Liver (tissue), 3 donors: Measurements from ENCODE around the gene FICD.

ENCODE experiments used
- FOXA1 ChIP-seq: IDR thresholded peaks from 2 replicates; pipeline ENCODE4 v1.6.1; 2016; ENCODE audit warnings: antibody characterized with exemption
- GABPA ChIP-seq, 2 donors: IDR thresholded peaks in 1 of 2; conservative IDR thresholded peaks in 1 of 2; 2 replicates each; pipeline ENCODE4 v1.6.1; 2016; ENCODE audit warnings: antibody characterized with exemption in 2 of 2, mild to moderate bottlenecking in 1 of 2, moderate library complexity in 1 of 2
- JUND ChIP-seq, 2 donors: IDR thresholded peaks; 2 replicates each; pipeline ENCODE4 v1.6.1; 2016; ENCODE audit warnings: antibody characterized with exemption in 2 of 2
- RAD21 ChIP-seq, 2 donors: IDR thresholded peaks; 2 replicates each; pipeline ENCODE4 v1.6.1; 2016; ENCODE audit warnings: antibody characterized with exemption in 2 of 2, mild to moderate bottlenecking in 2 of 2
- RXRA ChIP-seq, 2 donors: IDR thresholded peaks; 2 replicates each; pipeline ENCODE4 v1.6.1; 2017 to 2018; ENCODE audit warnings: antibody characterized with exemption in 2 of 2, mild to moderate bottlenecking in 1 of 2
- SP1 ChIP-seq: IDR thresholded peaks from 2 replicates; pipeline ENCODE4 v1.6.1; 2018; ENCODE audit warnings: antibody characterized with exemption, mild to moderate bottlenecking
- TAF1 ChIP-seq: conservative IDR thresholded peaks from 2 replicates; pipeline ENCODE4 v1.6.1; 2016; ENCODE audit warnings: antibody characterized with exemption, mild to moderate bottlenecking
- YY1 ChIP-seq: IDR thresholded peaks from 2 replicates; pipeline ENCODE4 v1.6.1; 2016; ENCODE audit warnings: antibody characterized with exemption, mild to moderate bottlenecking
- TF ChIP-seq, protein P1 (sequence below): fragments of 150-350 bp; IDR thresholded peaks from 2 replicates; pipeline ENCODE4 v1.5.1; 2017; ENCODE audit warnings: improper control_type of control experiment, low read depth, low read length; ENCODE audit not compliant: missing input control
- TF ChIP-seq, protein P2 (sequence below): IDR thresholded peaks from 2 replicates; pipeline ENCODE4 v1.6.1; 2016; ENCODE audit warnings: antibody characterized with exemption, mild to moderate bottlenecking
- TF ChIP-seq, protein P3 (sequence below): IDR thresholded peaks from 2 replicates; pipeline ENCODE4 v1.6.1; 2016; ENCODE audit warnings: antibody characterized with exemption
- TF ChIP-seq, protein P4 (sequence below): IDR thresholded peaks from 2 replicates; pipeline ENCODE4 v1.6.1; 2016; ENCODE audit warnings: antibody characterized with exemption
- TF ChIP-seq, protein P5 (sequence below): IDR thresholded peaks from 2 replicates; pipeline ENCODE4 v1.6.1; 2016; ENCODE audit warnings: antibody characterized with exemption
- donor health status: healthy.
- donor health status: healthy.

DNA sequence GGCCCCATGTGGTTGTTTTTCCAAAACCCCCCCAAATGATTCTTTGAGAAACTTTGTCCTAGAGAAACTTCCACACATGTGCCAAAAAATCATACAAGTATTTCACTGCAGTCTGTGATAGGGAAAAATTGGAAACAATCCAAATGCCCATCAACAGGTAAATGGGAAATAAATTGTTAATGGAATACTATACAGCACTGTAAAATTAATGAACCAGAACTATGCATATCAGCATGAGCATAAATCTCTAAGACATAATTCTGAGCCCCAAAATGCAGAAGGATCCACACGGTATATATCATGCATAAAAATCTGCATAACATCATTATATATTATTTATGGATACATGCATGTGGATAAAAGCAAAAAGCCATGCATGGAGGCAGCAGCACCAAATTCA, 5.3 kb upstream of the FICD start:
- TF ChIP-seq, protein P1, sequence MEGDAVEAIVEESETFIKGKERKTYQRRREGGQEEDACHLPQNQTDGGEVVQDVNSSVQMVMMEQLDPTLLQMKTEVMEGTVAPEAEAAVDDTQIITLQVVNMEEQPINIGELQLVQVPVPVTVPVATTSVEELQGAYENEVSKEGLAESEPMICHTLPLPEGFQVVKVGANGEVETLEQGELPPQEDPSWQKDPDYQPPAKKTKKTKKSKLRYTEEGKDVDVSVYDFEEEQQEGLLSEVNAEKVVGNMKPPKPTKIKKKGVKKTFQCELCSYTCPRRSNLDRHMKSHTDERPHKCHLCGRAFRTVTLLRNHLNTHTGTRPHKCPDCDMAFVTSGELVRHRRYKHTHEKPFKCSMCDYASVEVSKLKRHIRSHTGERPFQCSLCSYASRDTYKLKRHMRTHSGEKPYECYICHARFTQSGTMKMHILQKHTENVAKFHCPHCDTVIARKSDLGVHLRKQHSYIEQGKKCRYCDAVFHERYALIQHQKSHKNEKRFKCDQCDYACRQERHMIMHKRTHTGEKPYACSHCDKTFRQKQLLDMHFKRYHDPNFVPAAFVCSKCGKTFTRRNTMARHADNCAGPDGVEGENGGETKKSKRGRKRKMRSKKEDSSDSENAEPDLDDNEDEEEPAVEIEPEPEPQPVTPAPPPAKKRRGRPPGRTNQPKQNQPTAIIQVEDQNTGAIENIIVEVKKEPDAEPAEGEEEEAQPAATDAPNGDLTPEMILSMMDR = no peak
- TF ChIP-seq RAD21 (IDR thresholded peaks at IDR 0.05) (no peak), JUND (IDR thresholded peaks at IDR 0.05) (no peak), TAF1 (no peak), GABPA (IDR thresholded peaks at IDR 0.05 in 1 of 2, conservative IDR thresholded peaks at IDR 0.05 in 1 of 2) (no peak), YY1 (no peak), SP1 (no peak), FOXA1 (no peak), RXRA (IDR thresholded peaks at IDR 0.05) (no peak)
- TF ChIP-seq, protein P2, sequence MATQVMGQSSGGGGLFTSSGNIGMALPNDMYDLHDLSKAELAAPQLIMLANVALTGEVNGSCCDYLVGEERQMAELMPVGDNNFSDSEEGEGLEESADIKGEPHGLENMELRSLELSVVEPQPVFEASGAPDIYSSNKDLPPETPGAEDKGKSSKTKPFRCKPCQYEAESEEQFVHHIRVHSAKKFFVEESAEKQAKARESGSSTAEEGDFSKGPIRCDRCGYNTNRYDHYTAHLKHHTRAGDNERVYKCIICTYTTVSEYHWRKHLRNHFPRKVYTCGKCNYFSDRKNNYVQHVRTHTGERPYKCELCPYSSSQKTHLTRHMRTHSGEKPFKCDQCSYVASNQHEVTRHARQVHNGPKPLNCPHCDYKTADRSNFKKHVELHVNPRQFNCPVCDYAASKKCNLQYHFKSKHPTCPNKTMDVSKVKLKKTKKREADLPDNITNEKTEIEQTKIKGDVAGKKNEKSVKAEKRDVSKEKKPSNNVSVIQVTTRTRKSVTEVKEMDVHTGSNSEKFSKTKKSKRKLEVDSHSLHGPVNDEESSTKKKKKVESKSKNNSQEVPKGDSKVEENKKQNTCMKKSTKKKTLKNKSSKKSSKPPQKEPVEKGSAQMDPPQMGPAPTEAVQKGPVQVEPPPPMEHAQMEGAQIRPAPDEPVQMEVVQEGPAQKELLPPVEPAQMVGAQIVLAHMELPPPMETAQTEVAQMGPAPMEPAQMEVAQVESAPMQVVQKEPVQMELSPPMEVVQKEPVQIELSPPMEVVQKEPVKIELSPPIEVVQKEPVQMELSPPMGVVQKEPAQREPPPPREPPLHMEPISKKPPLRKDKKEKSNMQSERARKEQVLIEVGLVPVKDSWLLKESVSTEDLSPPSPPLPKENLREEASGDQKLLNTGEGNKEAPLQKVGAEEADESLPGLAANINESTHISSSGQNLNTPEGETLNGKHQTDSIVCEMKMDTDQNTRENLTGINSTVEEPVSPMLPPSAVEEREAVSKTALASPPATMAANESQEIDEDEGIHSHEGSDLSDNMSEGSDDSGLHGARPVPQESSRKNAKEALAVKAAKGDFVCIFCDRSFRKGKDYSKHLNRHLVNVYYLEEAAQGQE = no peak
- TF ChIP-seq, protein P3, sequence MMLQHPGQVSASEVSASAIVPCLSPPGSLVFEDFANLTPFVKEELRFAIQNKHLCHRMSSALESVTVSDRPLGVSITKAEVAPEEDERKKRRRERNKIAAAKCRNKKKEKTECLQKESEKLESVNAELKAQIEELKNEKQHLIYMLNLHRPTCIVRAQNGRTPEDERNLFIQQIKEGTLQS = no peak
- TF ChIP-seq, protein P4, sequence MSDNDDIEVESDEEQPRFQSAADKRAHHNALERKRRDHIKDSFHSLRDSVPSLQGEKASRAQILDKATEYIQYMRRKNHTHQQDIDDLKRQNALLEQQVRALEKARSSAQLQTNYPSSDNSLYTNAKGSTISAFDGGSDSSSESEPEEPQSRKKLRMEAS = no peak
- TF ChIP-seq, protein P5, sequence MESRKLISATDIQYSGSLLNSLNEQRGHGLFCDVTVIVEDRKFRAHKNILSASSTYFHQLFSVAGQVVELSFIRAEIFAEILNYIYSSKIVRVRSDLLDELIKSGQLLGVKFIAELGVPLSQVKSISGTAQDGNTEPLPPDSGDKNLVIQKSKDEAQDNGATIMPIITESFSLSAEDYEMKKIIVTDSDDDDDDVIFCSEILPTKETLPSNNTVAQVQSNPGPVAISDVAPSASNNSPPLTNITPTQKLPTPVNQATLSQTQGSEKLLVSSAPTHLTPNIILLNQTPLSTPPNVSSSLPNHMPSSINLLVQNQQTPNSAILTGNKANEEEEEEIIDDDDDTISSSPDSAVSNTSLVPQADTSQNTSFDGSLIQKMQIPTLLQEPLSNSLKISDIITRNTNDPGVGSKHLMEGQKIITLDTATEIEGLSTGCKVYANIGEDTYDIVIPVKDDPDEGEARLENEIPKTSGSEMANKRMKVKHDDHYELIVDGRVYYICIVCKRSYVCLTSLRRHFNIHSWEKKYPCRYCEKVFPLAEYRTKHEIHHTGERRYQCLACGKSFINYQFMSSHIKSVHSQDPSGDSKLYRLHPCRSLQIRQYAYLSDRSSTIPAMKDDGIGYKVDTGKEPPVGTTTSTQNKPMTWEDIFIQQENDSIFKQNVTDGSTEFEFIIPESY = no peak
